Breast epithelium (tissue), 4 donors: ENCODE data around the gene SLC23A2. TPM values are rescaled to one million over a fixed set of nuclear protein-coding genes. Genes with fewer than 3 reads are reported as not detected.

ENCODE experiments used
- DNase-seq, 2 donors: peaks; one replicate each; pipeline ENCODE4 v3.0.0-alpha.2; 2019; ENCODE audit warnings: low spot score in 2 of 2
- H3K27ac ChIP-seq, 2 donors: fragments of 200-600 bp; sonication (generic) in 1 of 2; one replicate each; pipeline ENCODE4 v1.5.1; 2016 to 2019; ENCODE audit warnings: mild to moderate bottlenecking in 1 of 2
- H3K27me3 ChIP-seq, 2 donors: fragments of 200-600 bp; sonication (generic) in 1 of 2; one replicate each; pipeline versions ENCODE4 v1.5.1 to v1.6.0; 2017 to 2019; ENCODE audit warnings: control low read depth in 1 of 2, mild to moderate bottlenecking in 1 of 2
- H3K36me3 ChIP-seq: fragments of 200-600 bp; one replicate; pipeline ENCODE4 v1.5.1; 2019
- H3K4me1 ChIP-seq, 2 donors: fragments of 200-600 bp; sonication (generic); one replicate each; pipeline ENCODE4 v1.5.1; 2016 to 2019; ENCODE audit warnings: control low read depth in 1 of 2
- H3K4me3 ChIP-seq, 3 donors: fragments of 200-600 bp; sonication (generic); 1 replicate in 2 of 3; 2 replicates in 1 of 3; pipeline ENCODE4 v1.5.1; 2016 to 2019; ENCODE audit warnings: mild to moderate bottlenecking in 3 of 3, moderate library complexity in 2 of 3
- H3K9me3 ChIP-seq, 2 donors: fragments of 200-600 bp; sonication (generic) in 1 of 2; one replicate each; pipeline ENCODE4 v1.5.1; 2016 to 2019; ENCODE audit warnings: control low read depth in 1 of 2
- CTCF ChIP-seq, 3 donors: fragments of 450-650 bp; IDR thresholded peaks; one replicate each; pipeline ENCODE4 v1.5.1; 2016 to 2017; ENCODE audit warnings: antibody characterized with exemption in 3 of 3, mild to moderate bottlenecking in 3 of 3, moderate library complexity in 3 of 3
- POLR2A ChIP-seq: fragments of 450-650 bp; IDR thresholded peaks from one replicate; pipeline ENCODE4 v1.6.1; 2016; ENCODE audit warnings: antibody characterized with exemption, mild to moderate bottlenecking, moderate library complexity
- POLR2AphosphoS5 ChIP-seq, 3 donors: sonication (generic); formaldehyde crosslinking; IDR thresholded peaks; one replicate each; pipeline ENCODE4 v1.6.1; 2017; ENCODE audit warnings: antibody characterized with exemption in 3 of 3
- intact Hi-C: fragments of 100-400 bp; cut with DNase I; formaldehyde crosslinking; loops from one replicate; pipeline ENCODE4 v1.15.1; 2023; ENCODE audit warnings: low total_unique reads
- total RNA-seq, 3 donors: library from RNA; depleted of rRNA; stranded (reverse); fragments of >200 nt; gene quantifications; one replicate each; pipeline ENCODE4 v1.1.0, GENCODE V29; 2016

The SLC23A2 gene
- total RNA-seq, 3 donors from 2014 or later, result 14.6 to 18.6 (median 15.4) TPM

GRCh38 chr20:4989570-4989969 lies 11.7 kb downstream of the SLC23A2 start:
- no peak for DNase-seq
- TF ChIP-seq POLR2A (no peak), CTCF (IDR thresholded peaks at IDR 0.05) (no peak), POLR2AphosphoS5 (IDR thresholded peaks at IDR 0.05) (no peak)
- intact Hi-C loops, result no loop called here
- H3K27me3 ChIP-seq, result no peaks in the 10 kb centered on the region
- H3K4me1 ChIP-seq, result no peaks in the 10 kb centered on the region
- no peak overlapping the region for H3K4me3 ChIP-seq
- no peaks in the 10 kb centered on the region for H3K36me3 ChIP-seq
- H3K9me3 ChIP-seq, result no peaks in the 10 kb centered on the region
- H3K27ac ChIP-seq, result no peak overlapping the region

GRCh38 chr20:4987130-4987529 lies 14.2 kb downstream of the SLC23A2 start:
- TF ChIP-seq POLR2AphosphoS5 (IDR thresholded peaks at IDR 0.05) (no peak), POLR2A (no peak), CTCF (IDR thresholded peaks at IDR 0.05) (no peak)
- intact Hi-C loops, result no loop called here
- Histone ChIP-seq H3K4me1 (no peaks in the 10 kb centered on the region), H3K27ac (no peak overlapping the region), H3K36me3 (no peaks in the 10 kb centered on the region), H3K4me3 (no peak overlapping the region), H3K9me3 (no peaks in the 10 kb centered on the region), H3K27me3 (no peaks in the 10 kb centered on the region)
- no peak for DNase-seq

- no peak for DNase-seq
- no peaks in the 10 kb centered on the region for H3K27me3 ChIP-seq
- H3K36me3 ChIP-seq, result no peaks in the 10 kb centered on the region
- no peaks in the 10 kb centered on the region for H3K4me1 ChIP-seq
- TF ChIP-seq POLR2A (no peak), POLR2AphosphoS5 (IDR thresholded peaks at IDR 0.05) (no peak), CTCF (IDR thresholded peaks at IDR 0.05) (no peak)
- no peaks in the 10 kb centered on the region for H3K9me3 ChIP-seq
- intact Hi-C loops, result no loop called here
- H3K27ac ChIP-seq, result no peak overlapping the region
- no peak overlapping the region for H3K4me3 ChIP-seq
Measured at GRCh38 chr20:4985658-4986057, 15.7 kb downstream of the SLC23A2 start.

- DNase-seq, result no peak
- Histone ChIP-seq H3K9me3 (no peaks in the 10 kb centered on the region), H3K27ac (no peak overlapping the region), H3K36me3 (no peaks in the 10 kb centered on the region), H3K27me3 (no peaks in the 10 kb centered on the region), H3K4me1 (peaks cover 0 to 5% of the 10 kb centered on the region in 2 donors), H3K4me3 (no peak overlapping the region)
- TF ChIP-seq POLR2AphosphoS5 (IDR thresholded peaks at IDR 0.05) (no peak), POLR2A (no peak), CTCF (IDR thresholded peaks at IDR 0.05) (no peak)
- intact Hi-C loops, result no loop called here
Measured at GRCh38 chr20:4982281-4982680, 19.0 kb downstream of the SLC23A2 start.

- Histone ChIP-seq H3K36me3 (no peaks in the 10 kb centered on the region), H3K4me1 (peaks cover 0 to 5% of the 10 kb centered on the region in 2 donors), H3K27ac (no peak overlapping the region), H3K9me3 (no peaks in the 10 kb centered on the region), H3K27me3 (no peaks in the 10 kb centered on the region), H3K4me3 (no peak overlapping the region)
- intact Hi-C loops, result loop anchor here (5.0 kb wide), 1 partner anchor 1052 kb away; no protein-coding TSS in a partner anchor
- DNase-seq, result no peak
- TF ChIP-seq CTCF (IDR thresholded peaks at IDR 0.05) (no peak), POLR2A (no peak), POLR2AphosphoS5 (IDR thresholded peaks at IDR 0.05) (no peak)
Measured at GRCh38 chr20:4979841-4980410, 21.4 kb downstream of the SLC23A2 start.
